ENCODE measurements around the gene IGF2R.

- TF ChIP-seq, protein P1, sequence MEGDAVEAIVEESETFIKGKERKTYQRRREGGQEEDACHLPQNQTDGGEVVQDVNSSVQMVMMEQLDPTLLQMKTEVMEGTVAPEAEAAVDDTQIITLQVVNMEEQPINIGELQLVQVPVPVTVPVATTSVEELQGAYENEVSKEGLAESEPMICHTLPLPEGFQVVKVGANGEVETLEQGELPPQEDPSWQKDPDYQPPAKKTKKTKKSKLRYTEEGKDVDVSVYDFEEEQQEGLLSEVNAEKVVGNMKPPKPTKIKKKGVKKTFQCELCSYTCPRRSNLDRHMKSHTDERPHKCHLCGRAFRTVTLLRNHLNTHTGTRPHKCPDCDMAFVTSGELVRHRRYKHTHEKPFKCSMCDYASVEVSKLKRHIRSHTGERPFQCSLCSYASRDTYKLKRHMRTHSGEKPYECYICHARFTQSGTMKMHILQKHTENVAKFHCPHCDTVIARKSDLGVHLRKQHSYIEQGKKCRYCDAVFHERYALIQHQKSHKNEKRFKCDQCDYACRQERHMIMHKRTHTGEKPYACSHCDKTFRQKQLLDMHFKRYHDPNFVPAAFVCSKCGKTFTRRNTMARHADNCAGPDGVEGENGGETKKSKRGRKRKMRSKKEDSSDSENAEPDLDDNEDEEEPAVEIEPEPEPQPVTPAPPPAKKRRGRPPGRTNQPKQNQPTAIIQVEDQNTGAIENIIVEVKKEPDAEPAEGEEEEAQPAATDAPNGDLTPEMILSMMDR (IDR thresholded peaks at IDR 0.05; ENCODE audit: borderline replicate concordance, extremely low read depth, low read length, poor library complexity, severe bottlenecking), result no peak
- TF ChIP-seq EZH2 (IDR thresholded peaks at IDR 0.05; ENCODE audit: borderline replicate concordance, low read depth, low read length, severe bottlenecking), result no peak
These were observed 71.8 kb downstream of the IGF2R start for GRCh38 chr6:160040527-160041264.
